Chondrocyte (in vitro differentiated cells): ENCODE data around the gene TEX10. TPM values are rescaled to one million over a fixed set of nuclear protein-coding genes. Genes with fewer than 3 reads are reported as not detected.
"Not testable (repeated sequence)": the region's sequence is repeated elsewhere in the genome, so short reads cannot be mapped to it uniquely, and the experiment has no call there.

Experiments
- DNase-seq: peaks from one replicate; pipeline ENCODE4 v3.0.0; 2021; ENCODE audit warnings: mixed read lengths, low spot score
- H3K27ac Mint-ChIP-seq: one replicate; pipeline ENCODE4 v1.8.0; 2021; ENCODE audit warnings: mild to moderate bottlenecking, moderate library complexity, mixed read lengths; ENCODE audit not compliant: unreplicated experiment
- H3K27me3 Mint-ChIP-seq: 2 replicates; pipeline ENCODE4 v1.8.0; 2021; ENCODE audit warnings: low read depth, mixed read lengths
- H3K36me3 Mint-ChIP-seq: 2 replicates; pipeline ENCODE4 v1.8.0; 2021; ENCODE audit warnings: low read depth, mixed read lengths
- H3K4me1 Mint-ChIP-seq: 2 replicates; pipeline ENCODE4 v1.8.0; 2021; ENCODE audit warnings: low read depth, mild to moderate bottlenecking, mixed read lengths
- H3K4me3 Mint-ChIP-seq: one replicate; pipeline ENCODE4 v1.8.0; 2021; ENCODE audit warnings: mild to moderate bottlenecking, moderate library complexity, mixed read lengths; ENCODE audit not compliant: unreplicated experiment
- H3K9me3 Mint-ChIP-seq: 2 replicates; pipeline ENCODE4 v1.8.0; 2021; ENCODE audit warnings: low read depth, mixed read lengths
- CTCF ChIP-seq: fragments of 200-600 bp; sonication (generic); IDR thresholded peaks from 2 replicates; pipeline ENCODE4 v1.5.0; 2021; ENCODE audit warnings: antibody characterized with exemption, mild to moderate bottlenecking, moderate library complexity
- total RNA-seq: library from RNA; stranded (reverse); gene quantifications from 3 replicates; pipeline ENCODE4 v1.2.1, GENCODE V29; 2021

The TEX10 gene
- total RNA-seq, 1 donor from 2014 or later = 14.6 TPM

DNA sequence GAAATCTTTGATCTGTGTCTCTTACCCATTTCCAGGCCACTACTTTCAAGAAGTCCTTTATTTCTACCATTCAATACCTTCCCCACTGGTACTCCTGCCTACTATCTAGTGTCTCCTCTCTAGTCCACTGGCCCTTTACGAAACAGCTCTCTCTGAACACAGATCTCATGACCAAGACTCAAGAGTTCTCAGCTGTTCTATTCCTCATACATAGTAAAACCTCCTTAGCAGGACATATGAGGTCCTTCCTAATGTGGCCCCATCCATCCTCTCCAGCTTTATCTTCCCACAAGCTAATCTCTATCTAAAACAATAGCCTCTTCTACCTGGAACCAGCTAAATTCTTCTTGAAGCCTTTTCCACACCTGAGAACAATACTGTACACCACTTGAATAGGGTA is 2.6 kb downstream of the TEX10 start:
- no peak for DNase-seq
- H3K4me1 Mint-ChIP-seq = peaks cover 36% of the 10 kb centered on the region
- peaks cover 3% of the 10 kb centered on the region for H3K36me3 Mint-ChIP-seq
- no peak overlapping the region for H3K27ac Mint-ChIP-seq
- no peak overlapping the region for H3K4me3 Mint-ChIP-seq
- H3K9me3 Mint-ChIP-seq = no peaks in the 10 kb centered on the region
- no peak for TF ChIP-seq CTCF
- no peaks in the 10 kb centered on the region for H3K27me3 Mint-ChIP-seq

DNA sequence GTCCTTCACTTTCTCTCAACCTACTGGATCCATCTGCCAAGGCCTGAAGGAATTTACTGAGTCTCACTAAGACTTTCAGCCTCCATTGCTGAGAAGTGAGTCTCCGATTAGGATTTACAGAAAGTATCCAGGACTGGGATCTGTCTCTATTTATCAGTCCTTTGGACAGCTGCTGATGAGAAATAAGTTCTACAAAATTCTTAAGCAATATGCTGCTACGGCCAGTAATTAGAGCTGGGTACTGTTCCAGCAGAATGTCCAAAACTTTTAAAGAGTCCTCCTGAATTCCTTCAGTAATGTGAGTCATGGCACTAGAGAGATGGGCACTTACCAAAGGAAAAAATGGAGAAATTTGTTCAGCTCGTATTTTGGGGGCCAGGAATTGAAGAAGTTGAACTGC is 5.9 kb downstream of the TEX10 start:
- no peak for DNase-seq
- Mint-ChIP-seq H3K27me3 (no peaks in the 10 kb centered on the region), H3K4me3 (no peak overlapping the region), H3K36me3 (peaks cover 4% of the 10 kb centered on the region), H3K27ac (no peak overlapping the region), H3K4me1 (peaks cover 21% of the 10 kb centered on the region), H3K9me3 (no peaks in the 10 kb centered on the region)
- TF ChIP-seq CTCF = no peak

- Mint-ChIP-seq H3K4me3 (no peak overlapping the region), H3K4me1 (peaks cover 6% of the 10 kb centered on the region), H3K9me3 (no peaks in the 10 kb centered on the region), H3K27ac (no peak overlapping the region), H3K27me3 (no peaks in the 10 kb centered on the region), H3K36me3 (peaks cover 6% of the 10 kb centered on the region)
- DNase-seq = no peak
- TF ChIP-seq CTCF = no peak
Measured at GRCh38 chr9:100341889-100342288, 10.9 kb downstream of the TEX10 start.

GRCh38 chr9:100340224-100340623 is 12.5 kb downstream of the TEX10 start:
- DNase-seq = no peak
- Mint-ChIP-seq H3K4me3 (no peak overlapping the region), H3K36me3 (peaks cover 3% of the 10 kb centered on the region), H3K27me3 (no peaks in the 10 kb centered on the region), H3K4me1 (peaks cover 4% of the 10 kb centered on the region), H3K27ac (no peak overlapping the region), H3K9me3 (no peaks in the 10 kb centered on the region)
- no peak for TF ChIP-seq CTCF

GRCh38 chr9:100338736-100339135 is 14.0 kb downstream of the TEX10 start:
- not testable (repeated sequence) for H3K27me3 Mint-ChIP-seq, H3K4me1 Mint-ChIP-seq, H3K36me3 Mint-ChIP-seq, H3K27ac Mint-ChIP-seq, H3K9me3 Mint-ChIP-seq, H3K4me3 Mint-ChIP-seq, DNase-seq

DNA sequence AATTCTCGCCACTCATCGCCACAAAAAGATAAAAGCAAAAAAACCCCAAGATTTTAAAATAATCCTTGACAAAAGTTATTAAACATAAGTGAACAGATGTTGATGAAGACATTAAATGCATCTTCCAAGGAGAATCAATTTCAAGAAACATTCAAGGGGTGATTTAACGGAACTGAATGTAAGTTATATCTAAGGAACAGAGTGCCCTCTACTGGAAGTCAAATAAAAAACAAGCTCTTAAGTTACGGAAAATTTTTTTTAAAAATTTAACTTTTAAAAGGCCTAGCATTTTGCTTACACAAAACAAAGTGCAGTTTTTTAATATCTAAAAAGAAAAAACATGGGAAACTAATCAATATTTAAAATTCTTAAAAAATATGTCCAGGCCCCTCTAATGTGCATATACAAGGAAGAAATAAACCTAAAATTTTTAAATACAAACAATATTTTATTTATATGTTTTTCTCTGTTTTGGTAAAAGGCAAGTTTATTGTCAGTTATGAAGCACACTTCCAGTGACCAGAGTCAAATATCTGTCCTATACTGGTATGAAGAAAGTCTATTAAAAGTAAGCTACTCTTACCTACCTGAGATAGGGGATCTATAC is 28.0 kb downstream of the TEX10 start:
- no peaks in the 10 kb centered on the region for H3K27me3 Mint-ChIP-seq
- H3K4me3 Mint-ChIP-seq = no peak overlapping the region
- H3K4me1 Mint-ChIP-seq = peaks cover 2% of the 10 kb centered on the region
- H3K9me3 Mint-ChIP-seq = no peaks in the 10 kb centered on the region
- peak; percentile 90 for TF ChIP-seq CTCF
- no peak for DNase-seq
- no peak overlapping the region for H3K27ac Mint-ChIP-seq
- no peaks in the 10 kb centered on the region for H3K36me3 Mint-ChIP-seq
